ENCODE measurements around the gene SHROOM2.
A peak's percentile ranks its signal among the peaks of the same experiment; 100 is the strongest.
"Not testable (repeated sequence)": the region's sequence is repeated elsewhere in the genome, so short reads cannot be mapped to it uniquely, and the experiment has no call there.

The SHROOM2 gene

DNA sequence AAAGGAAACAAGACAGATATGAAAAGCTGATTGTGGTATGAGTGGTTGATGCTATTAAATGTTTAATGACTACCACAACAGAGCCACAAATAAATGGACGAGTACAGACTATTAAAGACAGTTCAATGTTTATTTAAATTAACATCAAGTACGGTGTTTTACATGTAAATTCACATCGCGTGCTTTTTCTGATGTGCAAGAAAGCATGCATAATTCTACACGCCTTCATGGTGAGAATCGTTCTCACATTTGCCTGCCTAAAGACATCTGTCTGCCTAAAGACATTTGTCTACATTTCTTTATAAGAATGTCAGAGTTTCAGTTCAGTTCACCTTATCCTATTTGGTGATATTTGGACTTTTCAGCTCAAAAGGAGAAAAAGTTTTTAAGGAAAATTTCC is 13.3 kb upstream of the SHROOM2 start:
- no peak overlapping the region for H3K27ac ChIP-seq
- H3K4me3 ChIP-seq, result no peak overlapping the region

DNA sequence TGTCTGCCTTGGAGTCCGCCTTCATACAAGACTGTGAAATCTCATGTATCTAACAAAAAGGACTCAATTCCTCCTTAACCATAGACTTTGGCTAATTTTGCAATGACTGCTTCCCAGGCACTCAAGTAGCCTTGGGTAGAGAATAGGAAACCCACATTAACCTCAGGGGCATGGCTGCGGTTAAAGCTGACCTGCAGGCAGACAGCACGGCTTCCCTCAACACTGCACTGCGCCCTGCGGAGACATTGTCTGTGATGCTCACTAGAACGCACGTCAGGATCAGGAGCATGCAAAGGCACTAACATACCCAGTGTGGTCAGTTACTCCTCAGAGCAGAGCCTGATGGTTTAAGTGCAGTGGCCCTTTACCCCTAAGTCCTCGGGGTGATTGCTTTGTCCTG is 10.3 kb upstream of the SHROOM2 start:
- no peak overlapping the region for H3K27ac ChIP-seq
- H3K4me3 ChIP-seq, result no peak overlapping the region

DNA sequence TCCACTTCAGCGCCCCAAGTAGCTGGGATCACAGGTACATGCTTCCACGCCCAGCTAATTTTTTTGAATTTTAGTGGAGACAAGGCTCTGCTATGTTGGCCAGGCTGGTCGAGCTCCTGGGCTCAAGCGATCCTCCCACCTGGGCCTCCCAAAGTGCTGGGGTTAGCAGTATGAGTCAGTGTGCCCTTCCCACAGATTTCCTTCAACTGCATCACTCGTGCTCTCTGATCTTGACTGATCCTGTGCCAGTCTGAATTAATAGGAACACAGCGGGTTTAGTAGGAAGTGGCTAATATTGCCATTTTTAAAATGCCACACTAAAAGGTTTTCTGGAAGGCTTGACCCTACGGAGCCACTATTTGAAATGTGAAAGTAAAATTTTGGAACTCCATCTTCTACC is 4.3 kb upstream of the SHROOM2 start:
- H3K4me3 ChIP-seq, result no peak overlapping the region
- H3K27ac ChIP-seq, result no peak overlapping the region

DNA sequence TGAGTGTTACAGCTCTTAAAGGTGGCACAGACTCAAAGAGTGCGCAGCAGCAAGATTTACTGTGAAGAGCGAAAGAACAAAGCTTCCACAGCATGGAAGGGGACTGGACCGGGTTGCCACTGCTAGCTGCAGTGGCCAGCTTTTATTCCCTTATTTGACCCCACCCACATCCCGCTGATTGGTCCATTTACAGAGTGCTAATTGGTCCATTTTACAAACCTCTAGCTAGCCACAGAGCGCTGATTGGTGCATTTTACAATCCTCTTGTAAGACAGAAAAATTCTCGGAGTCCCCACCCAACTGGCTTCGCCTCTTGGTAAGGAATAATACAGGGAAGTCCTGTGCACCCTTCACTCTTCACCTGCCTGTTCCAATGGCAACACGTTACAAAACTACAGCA is 1.9 kb upstream of the SHROOM2 start:
- no peak overlapping the region for H3K4me3 ChIP-seq
- no peak overlapping the region for H3K27ac ChIP-seq

DNA sequence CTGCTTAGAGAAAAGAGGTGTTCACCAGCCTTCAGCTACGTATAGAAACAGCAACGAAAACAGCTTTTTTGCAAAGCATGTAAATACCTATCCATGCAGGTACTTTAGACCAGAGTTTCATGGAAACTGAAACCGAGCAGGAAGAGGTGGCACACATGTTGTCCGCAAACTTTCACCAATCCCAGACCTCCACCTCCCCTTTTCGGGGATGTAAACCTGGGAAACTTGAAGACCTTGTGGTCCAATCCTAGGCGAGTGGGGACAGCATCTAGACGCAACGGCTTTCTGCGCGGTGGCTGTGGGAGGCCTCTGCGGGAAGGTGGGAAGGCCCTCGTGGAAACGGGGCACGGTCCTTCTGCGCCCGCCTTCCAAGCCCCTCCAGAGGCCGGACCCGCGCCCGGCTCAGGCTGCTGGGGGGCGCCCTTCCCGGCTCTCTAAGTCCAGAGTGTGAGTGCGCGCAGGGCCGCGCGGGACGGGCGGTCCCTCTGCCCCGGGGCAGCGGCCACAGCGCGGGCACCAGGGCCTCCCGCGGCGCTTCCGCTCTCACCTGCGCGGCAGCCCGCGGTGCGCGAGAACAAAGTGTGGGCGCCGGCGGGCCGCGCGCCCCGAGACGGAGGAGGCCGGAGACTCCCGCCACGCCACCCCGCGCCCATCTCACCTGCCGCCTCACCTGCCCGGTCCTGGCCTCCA is 830 bp upstream of the SHROOM2 start:
- H3K27ac ChIP-seq, result peak overlapping the region in 3 of 21 experiments; percentile 2 to 49 (median 7)
- H3K4me3 ChIP-seq, result peak overlapping the region; percentile 22 to 55 (median 38)

DNA sequence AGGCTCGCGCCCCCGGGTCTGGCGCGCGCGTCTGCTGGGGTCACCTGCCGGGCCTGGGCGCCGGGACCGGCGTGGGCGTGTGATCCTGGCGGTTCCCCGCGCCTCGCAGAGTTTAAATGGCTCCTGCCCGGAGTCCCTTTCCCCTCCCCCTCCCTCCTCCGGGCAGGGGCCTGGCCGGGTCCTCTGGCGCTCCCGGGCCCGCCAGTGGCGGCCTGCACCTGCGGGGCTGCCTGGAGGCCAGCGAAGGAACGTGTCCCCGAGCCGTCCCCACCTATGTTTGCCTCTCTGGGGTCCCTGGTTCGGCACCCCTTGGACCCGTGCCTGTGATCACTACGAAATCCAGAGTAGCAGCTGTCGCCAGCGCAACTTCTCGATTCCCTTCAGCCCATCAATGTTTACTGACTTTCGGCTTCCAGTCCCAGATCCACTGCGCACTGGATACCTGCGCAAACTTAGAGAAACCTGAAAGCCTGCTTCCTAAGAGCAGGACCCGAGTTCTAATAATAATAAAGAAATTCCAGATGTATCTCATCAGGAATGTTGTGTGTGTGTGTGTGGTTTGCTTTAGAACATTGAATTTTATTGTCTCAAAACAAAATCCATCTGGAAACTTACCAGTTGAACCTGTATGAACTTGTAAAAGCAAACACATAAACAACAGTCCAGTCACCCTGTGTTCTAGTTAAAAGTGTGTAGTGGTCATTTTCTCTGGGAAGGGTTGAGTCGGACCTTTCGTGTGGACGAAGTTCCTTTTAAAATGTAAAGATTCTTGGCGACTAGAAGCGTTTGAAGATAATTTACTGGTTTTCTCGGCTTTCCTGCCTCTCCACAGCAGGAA is 788 bp downstream of the SHROOM2 start:
- Histone ChIP-seq H3K4me3 (peak overlapping the region; percentile 27 to 55 (median 38)), H3K27ac (peak overlapping the region in 8 of 21 experiments; percentile 24 to 64 (median 46))

- H3K4me3 ChIP-seq, result no peak overlapping the region
- H3K27ac ChIP-seq, result no peak overlapping the region
Observed at GRCh38 chrX:9788911-9789310, 2.7 kb downstream of the SHROOM2 start.

GRCh38 chrX:9789555-9789954 is 3.3 kb downstream of the SHROOM2 start:
- Histone ChIP-seq H3K4me3 (no peak overlapping the region), H3K27ac (no peak overlapping the region)

DNA sequence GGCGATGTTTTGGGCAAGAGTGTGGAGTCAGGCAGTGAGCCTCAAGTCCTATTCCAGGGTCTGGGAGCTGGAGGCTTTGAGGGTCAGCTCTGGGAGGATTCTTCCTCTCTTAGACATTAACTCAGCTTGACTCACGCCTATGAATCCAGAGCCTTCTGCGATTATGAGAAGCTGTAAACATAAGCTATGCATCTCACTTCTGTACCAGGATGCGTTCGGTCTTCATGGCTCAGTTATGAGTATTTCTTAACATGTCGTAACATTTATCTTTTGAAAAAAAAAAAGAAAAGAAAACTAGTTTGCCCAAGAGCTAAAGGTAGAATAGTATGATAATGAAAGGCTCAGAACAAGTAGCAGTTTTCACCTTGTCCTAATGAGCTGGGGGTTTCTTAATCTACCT is 4.6 kb downstream of the SHROOM2 start:
- no peak overlapping the region for H3K4me3 ChIP-seq
- peak overlapping the region in 1 of 21 experiments; percentile 17 for H3K27ac ChIP-seq

DNA sequence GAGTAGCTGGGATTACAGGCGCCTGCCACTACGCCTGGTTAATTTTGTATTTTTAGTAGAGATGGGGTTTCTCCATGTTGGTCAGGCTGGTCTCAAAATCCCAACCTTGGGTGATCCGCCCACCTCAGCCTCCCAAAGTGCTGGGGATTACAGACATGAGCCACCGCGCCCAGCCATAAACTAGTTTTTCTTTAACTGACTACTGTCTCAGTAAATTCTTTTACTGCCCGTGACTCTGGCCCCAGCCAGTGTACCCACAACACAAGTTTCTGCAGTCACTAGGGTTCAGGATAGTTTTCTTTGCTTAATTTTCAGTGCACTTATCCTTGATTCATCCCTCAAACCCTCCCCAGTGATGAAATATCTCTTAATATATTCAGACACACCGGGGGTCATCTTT is 8.3 kb downstream of the SHROOM2 start:
- no peak overlapping the region for H3K4me3 ChIP-seq
- no peak overlapping the region for H3K27ac ChIP-seq

GRCh38 chrX:9797384-9798360 is 11.4 kb downstream of the SHROOM2 start:
- Histone ChIP-seq H3K27ac (no peak overlapping the region), H3K4me3 (no peak overlapping the region)

DNA sequence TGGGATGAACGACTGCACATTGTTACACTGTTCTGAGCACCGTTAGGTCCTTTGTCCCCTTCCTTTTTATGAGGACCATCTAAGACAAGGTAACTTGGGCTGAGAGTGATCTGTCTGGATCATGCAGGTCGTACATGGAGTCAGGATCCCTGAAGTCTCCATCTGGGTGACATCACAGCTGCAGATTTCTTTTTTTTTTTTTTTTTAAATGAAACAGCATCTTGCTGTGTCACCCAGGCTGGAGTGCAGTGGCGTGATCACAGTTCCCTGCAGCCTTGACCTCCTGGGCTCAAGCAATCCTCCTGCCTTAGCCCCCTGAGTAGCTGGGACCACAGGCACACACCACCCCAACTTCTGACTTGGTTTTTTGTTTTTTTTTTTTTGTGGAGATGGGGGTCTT is 16.5 kb downstream of the SHROOM2 start:
- no peak overlapping the region for H3K27ac ChIP-seq
- H3K4me3 ChIP-seq, result no peak overlapping the region

- H3K4me3 ChIP-seq, result no peak overlapping the region
- H3K27ac ChIP-seq, result no peak overlapping the region
Observed at GRCh38 chrX:9804444-9804843, 18.2 kb downstream of the SHROOM2 start.

- no peak overlapping the region for H3K4me3 ChIP-seq
Observed at GRCh38 chrX:9805956-9806355, 19.7 kb downstream of the SHROOM2 start.

GRCh38 chrX:9807355-9808182 is 21.3 kb downstream of the SHROOM2 start:
- peak overlapping the region in 3 of 21 experiments; percentile 7 to 63 (median 31) for H3K27ac ChIP-seq
- H3K4me3 ChIP-seq, result no peak overlapping the region

More at GRCh38 chrX:9805956-9806355, 19.7 kb downstream of the SHROOM2 start:
- H3K27ac ChIP-seq, result no peak overlapping the region

- H3K4me3 ChIP-seq, H3K27ac ChIP-seq: not testable (repeated sequence)
Observed at GRCh38 chrX:9809876-9810275, 23.6 kb downstream of the SHROOM2 start.

DNA sequence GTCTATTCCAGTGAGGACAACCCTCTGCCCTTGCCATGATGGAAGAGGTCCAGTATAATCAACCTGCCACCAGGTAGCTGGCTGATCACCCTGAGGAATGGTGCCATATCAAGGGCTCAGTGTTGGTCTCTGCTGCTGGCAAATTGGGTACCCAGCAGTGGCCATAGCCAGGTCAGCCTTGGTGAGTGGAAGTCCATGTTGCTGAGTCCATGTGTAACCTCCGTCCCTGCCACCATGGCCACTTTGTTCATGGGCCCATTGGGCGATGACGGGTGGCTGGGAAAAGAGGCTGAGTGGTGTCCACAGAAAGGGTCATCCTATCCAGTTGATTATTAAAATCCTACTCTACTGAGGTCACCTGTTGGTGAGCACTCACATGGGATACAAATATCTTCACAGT is 24.9 kb downstream of the SHROOM2 start:
- not testable (repeated sequence) for H3K27ac ChIP-seq, H3K4me3 ChIP-seq

GRCh38 chrX:9816084-9816700 is 30.0 kb downstream of the SHROOM2 start:
- no peak overlapping the region for H3K4me3 ChIP-seq
- no peak overlapping the region for H3K27ac ChIP-seq

DNA sequence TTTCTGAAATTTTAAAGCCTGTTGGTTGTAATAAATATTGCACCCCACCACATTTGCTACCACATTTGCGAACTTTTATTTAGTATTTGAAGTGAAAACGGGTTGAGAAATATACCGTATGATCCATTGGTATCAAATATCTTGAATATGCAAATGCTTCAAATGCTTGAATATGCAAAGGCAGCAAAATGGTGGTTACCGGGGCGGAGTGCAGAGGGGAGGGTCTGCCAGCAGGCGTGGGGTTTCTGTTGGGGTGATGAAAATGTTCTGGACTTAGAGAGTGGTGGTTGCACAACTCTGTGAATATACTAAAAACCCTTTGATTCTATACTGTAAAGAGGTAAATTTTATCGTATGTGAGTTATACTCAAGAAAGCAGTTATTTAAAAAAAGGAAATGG is 35.3 kb downstream of the SHROOM2 start:
- H3K4me3 ChIP-seq, result no peak overlapping the region
- no peak overlapping the region for H3K27ac ChIP-seq

All from skin epidermis (tissue), 12 donors.